Hepatocyte (in vitro differentiated cells): ENCODE results near the gene LRRC73.

Experiments
- EZH2 ChIP-seq: fragments of 200-600 bp; sonication (generic); IDR thresholded peaks from 2 replicates; pipeline ENCODE4 v1.6.1; 2016; ENCODE audit warnings: antibody characterized with exemption, mild to moderate bottlenecking, borderline replicate concordance
- EZH2phosphoT487 ChIP-seq: fragments of 200-600 bp; sonication (generic); IDR thresholded peaks from one replicate; pipeline ENCODE4 v1.6.1; 2018; ENCODE audit warnings: antibody characterized with exemption, mild to moderate bottlenecking, low read depth, moderate library complexity; ENCODE audit not compliant: unreplicated experiment, severe bottlenecking
- TF ChIP-seq, protein P1 (sequence below): fragments of 200-600 bp; sonication (generic); IDR thresholded peaks from 2 replicates; pipeline ENCODE4 v1.5.1; 2016; ENCODE audit warnings: antibody characterized with exemption, mild to moderate bottlenecking; ENCODE audit not compliant: poor library complexity

- TF ChIP-seq, protein P1, sequence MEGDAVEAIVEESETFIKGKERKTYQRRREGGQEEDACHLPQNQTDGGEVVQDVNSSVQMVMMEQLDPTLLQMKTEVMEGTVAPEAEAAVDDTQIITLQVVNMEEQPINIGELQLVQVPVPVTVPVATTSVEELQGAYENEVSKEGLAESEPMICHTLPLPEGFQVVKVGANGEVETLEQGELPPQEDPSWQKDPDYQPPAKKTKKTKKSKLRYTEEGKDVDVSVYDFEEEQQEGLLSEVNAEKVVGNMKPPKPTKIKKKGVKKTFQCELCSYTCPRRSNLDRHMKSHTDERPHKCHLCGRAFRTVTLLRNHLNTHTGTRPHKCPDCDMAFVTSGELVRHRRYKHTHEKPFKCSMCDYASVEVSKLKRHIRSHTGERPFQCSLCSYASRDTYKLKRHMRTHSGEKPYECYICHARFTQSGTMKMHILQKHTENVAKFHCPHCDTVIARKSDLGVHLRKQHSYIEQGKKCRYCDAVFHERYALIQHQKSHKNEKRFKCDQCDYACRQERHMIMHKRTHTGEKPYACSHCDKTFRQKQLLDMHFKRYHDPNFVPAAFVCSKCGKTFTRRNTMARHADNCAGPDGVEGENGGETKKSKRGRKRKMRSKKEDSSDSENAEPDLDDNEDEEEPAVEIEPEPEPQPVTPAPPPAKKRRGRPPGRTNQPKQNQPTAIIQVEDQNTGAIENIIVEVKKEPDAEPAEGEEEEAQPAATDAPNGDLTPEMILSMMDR: no peak
- TF ChIP-seq EZH2 (no peak), EZH2phosphoT487 (no peak)
Observed at GRCh38 chr6:43465948-43466347, 44.2 kb downstream of the LRRC73 start.
